ENCODE results near the gene ELMO1.

ELMO1 gene

DNA sequence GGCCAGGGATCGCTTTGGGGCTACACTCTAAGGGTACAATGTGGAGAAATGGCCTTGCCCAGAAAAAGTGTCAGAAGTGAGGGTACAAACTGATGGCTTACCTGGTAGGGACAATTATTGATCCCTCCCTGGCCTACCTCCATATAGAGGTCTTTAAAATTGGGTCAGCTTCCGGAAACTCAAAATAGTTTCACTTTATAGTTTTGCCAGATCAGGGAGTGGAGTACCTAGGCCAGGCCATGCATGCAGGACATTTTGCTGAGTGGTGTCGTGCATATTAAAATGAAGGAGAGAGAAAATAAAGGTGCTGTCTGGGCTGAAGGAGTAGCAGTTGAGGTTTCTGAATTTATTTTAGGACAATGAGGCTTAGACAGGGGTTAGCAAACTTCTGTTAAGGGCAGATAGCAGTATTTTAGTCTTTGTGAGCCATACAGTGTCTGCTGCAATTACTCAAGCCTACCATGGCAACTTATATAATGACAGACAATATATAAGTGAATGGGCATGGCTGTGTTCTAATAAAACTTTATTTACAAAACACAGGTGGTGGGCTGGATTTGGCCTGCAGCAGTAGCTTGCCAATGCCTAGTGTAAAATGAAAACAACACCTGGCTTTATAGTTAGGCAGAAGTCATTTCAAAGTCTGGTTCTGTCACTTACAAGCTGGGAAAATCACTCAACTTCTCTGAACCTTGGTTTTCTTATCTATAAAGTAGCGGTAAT lies 547.5 kb downstream of the ELMO1 start:
- no peak for DNase-seq (ENCODE audit: low read depth in 2 of 2, low spot score in 1 of 2)

DNA sequence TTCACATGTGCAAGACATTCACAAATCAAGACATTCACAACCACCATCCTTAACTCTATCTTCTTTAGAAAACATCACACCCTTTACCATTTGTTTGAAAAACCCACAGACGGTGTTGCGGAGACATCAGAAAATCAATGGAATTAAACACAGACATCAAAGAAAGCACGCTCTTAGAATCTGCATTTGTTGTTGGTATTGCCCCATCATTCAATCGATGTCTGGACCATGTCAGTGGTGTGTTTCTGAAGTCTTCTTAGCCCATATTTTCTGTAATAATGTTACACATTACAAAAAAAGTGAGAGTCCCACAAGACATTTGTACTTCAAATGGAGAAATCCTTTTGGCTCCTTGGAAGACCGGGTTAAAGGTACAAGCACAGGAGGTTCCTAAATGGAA lies 550.5 kb downstream of the ELMO1 start:
- DNase-seq (ENCODE audit: low read depth in 2 of 2, low spot score in 1 of 2), result no peak

DNA sequence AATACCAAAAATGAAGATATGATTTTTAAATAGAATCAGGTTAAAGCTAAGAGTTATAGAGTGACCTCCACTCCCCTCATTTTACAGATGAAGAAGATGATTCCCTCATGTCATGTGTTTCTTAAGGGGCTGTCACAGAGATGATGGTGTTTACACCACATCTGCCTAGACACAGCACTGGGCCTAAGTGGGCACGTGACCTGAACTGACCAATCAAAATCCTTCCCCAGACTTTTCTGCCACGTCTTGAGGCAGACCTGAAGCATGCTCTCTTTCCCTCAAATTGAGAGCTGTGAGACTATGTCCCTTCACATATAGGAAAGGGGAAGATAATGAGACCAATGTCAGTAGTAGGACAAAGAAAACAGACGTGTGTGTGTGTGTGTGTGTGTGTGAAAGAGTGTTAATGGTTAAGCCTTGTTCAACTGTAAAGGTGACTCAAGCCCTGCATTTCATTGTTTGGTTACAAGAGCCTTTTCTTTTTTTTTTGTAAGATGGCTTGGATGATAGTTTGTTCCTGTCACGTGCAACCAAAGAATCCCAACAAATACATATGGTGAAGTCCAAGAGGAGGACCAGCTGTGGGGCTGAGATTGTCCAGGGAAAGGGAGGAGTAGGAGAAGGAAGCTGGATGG lies 551.6 kb downstream of the ELMO1 start:
- DNase-seq (ENCODE audit: low read depth in 2 of 2, low spot score in 1 of 2), result no peak

DNA sequence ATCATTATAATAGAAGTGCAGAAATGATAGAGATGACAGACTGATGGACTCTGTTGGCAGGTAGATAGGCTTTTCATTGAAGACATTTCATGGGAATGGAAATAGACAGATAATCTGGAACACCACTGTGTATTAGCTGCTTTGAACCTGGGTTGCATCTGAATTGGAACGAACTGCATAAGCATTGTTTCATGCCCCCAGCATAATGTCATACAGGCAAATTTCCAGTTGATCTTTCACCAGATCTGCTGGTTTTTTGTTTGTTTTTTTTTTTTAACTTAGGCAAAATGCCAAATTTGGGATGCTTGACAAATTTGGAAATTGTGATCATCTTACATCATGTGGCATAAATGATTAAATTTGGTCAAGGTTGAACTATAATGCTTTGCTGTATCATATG lies 552.2 kb downstream of the ELMO1 start:
- DNase-seq (ENCODE audit: low read depth in 2 of 2, low spot score in 1 of 2), result no peak

DNA sequence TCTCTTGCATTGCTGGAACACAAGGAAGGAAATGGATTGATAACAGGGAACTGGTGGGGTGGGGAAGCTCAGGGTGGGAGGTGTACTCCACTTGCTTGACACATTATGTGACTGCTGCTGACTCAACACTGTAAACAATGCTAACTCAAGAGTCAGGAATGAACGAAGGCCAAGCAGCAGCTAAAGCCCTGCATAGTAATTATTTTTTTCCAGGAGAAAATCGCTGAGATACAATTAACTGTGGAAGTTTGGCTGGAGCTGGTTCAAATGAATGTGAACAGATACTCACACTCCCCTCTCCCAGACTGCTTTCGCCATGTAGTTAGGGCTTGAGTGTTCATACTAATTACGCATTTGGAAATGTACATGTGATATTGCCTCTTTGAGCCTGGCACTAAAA lies 553.5 kb downstream of the ELMO1 start:
- DNase-seq (ENCODE audit: low read depth in 2 of 2, low spot score in 1 of 2), result no peak

- DNase-seq (ENCODE audit: low read depth in 2 of 2, low spot score in 1 of 2), result no peak
These were observed 554.5 kb downstream of the ELMO1 start for GRCh38 chr7:36894190-36894589.

GRCh38 chr7:36889182-36889581 lies 559.5 kb downstream of the ELMO1 start:
- no peak for DNase-seq (ENCODE audit: low read depth in 2 of 2, low spot score in 1 of 2)

GRCh38 chr7:36887969-36888368 lies 560.7 kb downstream of the ELMO1 start:
- DNase-seq (ENCODE audit: low read depth in 2 of 2, low spot score in 1 of 2), result no peak

DNA sequence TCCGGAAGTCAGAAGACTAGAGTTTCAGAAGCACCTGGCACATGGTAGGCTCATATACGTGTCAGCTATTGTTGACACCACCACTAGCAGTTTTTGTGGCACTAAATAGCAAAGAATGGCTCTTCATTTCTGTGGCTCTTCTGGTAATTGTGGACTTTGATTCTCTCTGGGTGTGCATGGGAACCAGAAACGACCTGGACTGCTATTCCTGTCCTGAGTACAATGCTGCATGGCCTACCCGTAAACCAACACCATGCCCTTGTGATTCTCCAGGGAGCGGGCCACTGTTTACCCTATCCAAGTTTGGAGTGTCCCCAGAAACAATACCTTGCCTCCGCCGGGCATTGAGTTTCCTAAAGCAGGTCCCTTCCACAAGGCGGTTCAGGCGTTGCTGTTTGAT lies 561.4 kb downstream of the ELMO1 start:
- DNase-seq (ENCODE audit: low read depth in 2 of 2, low spot score in 1 of 2), result no peak

DNA sequence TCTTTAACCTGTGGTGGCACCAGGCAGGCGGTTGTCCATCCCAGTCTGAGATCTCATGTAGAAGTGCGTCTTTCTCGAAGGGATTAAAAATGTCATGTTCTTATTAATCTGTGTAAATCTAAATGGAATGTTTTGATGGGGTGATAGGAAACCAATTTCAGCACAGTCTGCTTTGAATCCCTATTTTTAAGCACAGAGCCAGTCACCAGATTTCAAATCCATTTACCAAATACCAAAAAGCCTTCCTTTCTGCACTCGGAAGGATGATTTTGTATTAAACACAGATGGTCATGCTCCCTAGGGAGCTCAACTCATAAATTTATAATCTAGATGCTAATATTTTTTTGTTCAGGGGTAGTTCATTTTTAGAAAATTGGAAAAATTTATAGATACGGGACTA lies 563.8 kb downstream of the ELMO1 start:
- DNase-seq (ENCODE audit: low read depth in 2 of 2, low spot score in 1 of 2), result no peak

GRCh38 chr7:36884351-36884750 lies 564.3 kb downstream of the ELMO1 start:
- DNase-seq (ENCODE audit: low read depth in 2 of 2, low spot score in 1 of 2), result no peak

DNA sequence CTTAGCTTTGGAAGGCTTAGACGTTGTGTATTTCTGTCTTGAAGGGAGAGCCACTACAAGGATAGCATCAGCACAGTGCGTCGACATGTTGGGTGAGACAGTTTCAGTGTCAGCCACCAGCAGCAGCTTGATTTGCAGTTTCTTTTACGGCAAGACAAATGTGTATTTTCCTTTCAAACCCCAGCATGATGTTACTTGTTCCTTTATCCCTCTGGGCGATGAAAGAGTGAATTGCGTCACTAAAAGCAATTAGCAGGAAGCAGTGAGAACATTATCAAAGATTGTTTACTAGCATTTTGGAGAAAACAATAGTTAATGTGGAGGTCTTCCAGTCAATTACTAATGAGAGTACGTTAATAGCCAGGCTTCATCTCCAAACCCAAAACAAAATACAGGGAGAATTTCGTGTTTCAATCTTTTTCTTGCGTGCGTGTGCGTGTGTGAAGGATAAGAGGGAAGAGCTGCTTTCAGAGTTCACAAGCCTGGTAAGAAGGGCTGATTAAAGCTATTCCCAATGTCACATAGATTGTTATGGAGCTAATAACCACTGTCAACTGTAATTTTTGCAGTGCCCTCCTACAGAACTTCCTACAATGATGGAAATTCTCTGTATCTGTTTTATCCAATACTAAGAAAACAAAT lies 567.3 kb downstream of the ELMO1 start:
- no peak for DNase-seq (ENCODE audit: low read depth in 2 of 2, low spot score in 1 of 2)

DNA sequence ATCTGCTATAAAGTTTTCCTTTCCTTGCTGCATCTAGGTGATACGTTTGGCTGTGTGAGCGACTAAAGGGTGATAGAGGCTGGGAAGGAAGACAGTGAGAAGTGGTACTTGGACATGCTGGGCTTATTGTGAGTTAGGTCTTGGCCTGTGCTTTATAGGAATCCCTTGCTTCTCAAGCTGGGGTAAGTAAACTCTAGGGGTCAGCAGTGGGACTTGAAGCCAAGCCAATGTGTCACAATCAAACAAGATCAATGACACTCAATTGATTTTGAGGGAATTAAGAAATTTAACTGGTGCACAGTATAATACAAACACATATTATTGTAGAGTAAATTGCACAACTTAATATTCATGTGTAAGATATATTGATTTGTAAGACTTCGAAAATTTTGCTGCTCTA lies 568.6 kb downstream of the ELMO1 start:
- DNase-seq (ENCODE audit: low read depth in 2 of 2, low spot score in 1 of 2), result no peak

DNA sequence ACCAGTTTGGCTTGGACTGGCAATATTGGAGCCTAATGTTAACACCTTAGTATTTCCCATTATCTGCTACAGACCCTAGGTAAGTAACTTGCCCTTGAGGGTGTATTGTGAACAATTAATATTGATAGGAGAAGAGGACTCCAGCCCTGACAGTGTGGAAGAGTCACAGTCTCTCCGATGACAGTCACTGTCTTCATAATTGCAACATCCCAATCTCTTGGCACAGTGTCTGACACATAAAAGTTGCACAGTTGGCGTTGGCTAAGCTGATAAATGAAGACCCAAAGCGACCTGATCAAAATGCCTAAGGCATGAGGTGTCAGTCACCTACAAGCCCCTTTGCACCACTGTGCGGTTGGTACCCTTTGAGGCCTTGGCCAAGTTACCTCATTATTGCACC lies 569.6 kb downstream of the ELMO1 start:
- DNase-seq (ENCODE audit: low read depth in 2 of 2, low spot score in 1 of 2), result no peak

DNA sequence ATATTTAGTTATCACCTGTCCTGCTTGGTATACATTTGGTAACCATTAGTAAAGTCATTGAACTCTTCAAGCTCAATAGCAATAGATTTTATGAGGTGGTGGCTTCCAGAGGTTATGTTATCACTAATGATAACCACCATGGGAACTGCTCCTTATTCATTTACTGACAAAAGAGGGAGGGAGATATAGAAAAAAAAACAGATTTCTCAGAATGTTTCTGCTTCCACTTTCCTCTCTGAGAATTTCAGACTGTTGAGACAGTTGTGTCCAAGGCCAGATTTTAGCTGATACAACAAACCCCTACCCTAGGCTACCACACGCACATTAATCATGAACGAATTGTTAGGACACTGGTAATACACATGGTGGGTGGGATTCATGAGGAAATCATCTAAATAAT lies 570.4 kb downstream of the ELMO1 start:
- no peak for DNase-seq (ENCODE audit: low read depth in 2 of 2, low spot score in 1 of 2)

DNA sequence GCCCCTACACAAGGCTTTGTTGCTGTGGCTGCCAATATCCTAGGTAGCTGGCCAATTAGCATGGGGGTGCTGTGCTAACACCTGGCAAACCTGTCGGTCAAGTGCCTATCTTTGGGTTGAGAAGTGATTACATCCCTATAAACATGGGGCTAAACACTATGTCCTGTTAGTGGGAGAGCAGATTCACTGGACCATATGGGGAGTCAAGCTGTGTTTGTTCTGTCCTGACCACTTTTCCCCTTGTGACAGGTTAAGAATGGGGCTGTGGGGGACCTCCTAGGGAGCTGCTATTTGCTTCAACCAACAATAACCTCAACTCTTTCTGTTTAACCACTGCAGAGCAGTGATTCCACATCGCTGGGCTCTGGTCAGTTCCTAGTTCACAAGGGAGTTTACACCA lies 572.9 kb downstream of the ELMO1 start:
- DNase-seq (ENCODE audit: low read depth in 2 of 2, low spot score in 1 of 2), result no peak

DNA sequence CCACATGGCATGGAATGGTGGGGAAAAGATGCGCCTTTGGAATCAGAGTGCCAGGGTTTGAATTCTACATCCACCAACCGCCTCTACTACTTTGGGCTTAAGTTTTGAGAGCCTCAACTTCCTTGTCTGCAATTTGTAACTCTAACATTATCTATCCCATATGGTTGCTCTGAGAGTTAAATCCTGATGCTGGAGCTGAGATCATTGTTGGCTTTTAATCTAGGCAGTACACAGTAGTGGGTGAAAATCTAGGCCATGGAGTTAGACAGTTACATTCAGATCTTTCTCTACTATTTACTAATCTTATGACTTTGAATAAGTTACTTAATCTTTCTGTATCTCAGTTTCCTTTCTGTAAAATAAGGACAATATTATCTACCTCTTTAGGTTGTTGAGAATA lies 574.6 kb downstream of the ELMO1 start:
- DNase-seq (ENCODE audit: low read depth in 2 of 2, low spot score in 1 of 2), result no peak

- no peak for DNase-seq (ENCODE audit: low read depth in 2 of 2, low spot score in 1 of 2)
These were observed 576.8 kb downstream of the ELMO1 start for GRCh38 chr7:36871863-36872262.

DNA sequence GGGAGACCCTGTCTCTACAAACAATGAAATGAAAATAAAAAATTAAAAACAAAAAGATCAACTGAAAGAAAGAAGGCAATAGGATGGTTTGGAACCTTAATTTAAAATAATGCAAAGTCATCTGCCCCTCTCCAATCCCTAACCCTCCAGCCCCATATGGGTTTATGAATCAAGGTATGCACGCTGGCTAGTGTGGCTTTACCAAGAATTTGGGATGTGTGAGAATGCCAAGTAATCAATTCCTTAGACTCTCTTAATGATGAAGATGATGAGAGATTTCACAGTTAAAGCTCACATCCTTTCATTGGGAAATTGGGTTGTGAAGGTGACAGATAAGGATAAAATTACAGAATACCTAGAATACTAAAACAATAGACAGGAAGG lies 577.3 kb downstream of the ELMO1 start:
- DNase-seq (ENCODE audit: low read depth in 2 of 2, low spot score in 1 of 2), result no peak

DNA sequence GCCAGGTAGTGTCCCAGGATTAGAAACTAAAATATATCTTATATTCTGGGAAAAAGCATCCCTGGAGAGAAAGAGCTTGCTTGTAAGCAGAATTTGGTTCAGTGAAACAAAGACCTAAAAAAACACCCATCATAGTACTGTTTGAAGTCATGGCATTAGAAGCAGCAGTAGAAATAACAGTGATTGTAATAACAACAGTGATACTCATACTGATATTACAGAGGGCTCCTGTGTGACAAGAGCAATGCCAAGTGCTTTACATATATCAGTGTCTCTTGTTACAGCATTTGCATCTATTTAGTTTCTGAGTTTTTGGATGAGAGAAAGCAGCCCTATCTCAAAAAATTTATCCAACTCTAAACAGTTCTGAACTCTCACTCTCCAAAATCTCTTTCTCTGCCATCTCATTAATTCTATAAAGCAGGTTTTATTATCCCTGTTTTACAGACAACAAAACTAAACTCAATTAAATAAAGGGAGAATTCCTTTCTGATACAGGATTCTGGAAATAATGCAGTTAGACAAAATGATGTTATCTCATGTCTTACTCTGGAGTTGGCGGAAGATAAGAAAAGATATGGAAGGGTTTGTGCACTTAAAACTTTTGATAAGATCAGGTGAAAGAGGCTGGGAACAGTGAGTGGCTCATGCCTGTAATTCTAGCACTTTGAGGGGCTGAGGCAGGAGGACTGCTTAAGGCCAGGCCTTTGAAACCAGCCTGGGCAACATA lies 577.9 kb downstream of the ELMO1 start:
- DNase-seq (ENCODE audit: low read depth in 2 of 2, low spot score in 1 of 2), result no peak

DNA sequence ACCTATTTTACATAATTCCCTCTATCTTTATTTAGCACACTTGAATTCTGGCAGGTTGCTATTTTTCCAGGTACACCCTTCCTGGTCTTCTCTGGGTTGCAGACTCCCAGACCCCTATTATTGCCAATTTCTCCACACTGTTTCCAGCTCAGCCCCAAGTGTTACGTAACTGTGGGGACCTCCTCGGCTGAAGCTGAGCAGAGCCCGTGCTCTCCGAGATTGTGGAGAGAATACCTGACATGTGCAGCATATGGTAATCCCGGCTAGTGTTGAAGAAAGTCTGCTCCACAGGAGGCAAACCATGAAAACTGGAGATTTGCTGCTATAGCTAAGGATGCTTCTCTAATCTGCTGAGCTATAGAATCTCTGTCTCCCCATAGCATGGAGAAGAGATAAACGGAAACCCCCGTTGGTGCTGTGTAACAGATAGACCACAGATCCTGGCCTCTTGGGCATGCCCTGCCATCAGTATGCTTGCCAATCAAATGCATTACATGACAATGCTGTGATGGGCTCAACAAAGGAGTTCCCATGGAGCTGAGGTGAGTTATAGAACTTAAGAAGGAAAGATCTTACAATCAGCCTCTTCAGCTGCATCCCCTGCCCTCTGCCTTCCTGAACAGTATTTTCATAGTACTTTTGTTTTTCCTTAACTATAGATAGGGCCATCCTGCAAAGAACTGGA lies 579.8 kb downstream of the ELMO1 start:
- no peak for DNase-seq (ENCODE audit: low read depth in 2 of 2, low spot score in 1 of 2)
